SIG-M5 treated with dmso at 0.1 percent for 504 hours (cell line): Measurements from ENCODE around the gene ADORA1.

Source experiments
- DNase-seq: peaks from one replicate; lab custom pipeline; 2025; ENCODE audit not compliant: unreplicated experiment; lab: John Stamatoyannopoulos, UW

The ADORA1 gene

GRCh38 chr1:203127666-203128430 is at the start of gene ADORA1:
Gene ADORA1, plus strand, starts transcription at chr1:203127726. Its CDS starts 1,116 bp downstream, at chr1:203128842.
- no peak for DNase-seq

- no peak for DNase-seq
Observed at GRCh38 chr1:203077956-203078355, 49.6 kb upstream of the ADORA1 start.

GRCh38 chr1:203078478-203078877 is 49.0 kb upstream of the ADORA1 start:
- no peak for DNase-seq

DNA sequence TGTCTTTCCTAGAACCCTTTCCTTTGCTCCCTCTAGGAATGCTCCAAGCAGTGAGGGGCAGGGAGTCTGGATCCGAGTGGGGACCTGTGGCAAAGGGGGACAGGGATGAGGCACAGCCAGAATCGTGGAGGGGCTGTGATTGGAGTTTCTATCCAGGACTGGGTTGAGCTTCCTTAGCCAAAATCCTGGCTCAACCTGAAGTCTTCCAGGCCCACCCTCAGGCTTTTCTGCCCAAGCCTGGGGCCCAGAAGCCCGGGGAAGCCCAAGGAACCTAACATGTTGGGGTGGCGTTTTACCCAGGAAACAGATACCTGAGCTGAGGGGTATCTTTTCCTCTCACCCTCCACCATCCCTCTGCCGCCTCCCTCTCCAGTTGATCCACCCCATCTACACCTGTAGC is 47.1 kb upstream of the ADORA1 start:
- no peak for DNase-seq

GRCh38 chr1:203081465-203082230 is 45.9 kb upstream of the ADORA1 start:
- DNase-seq = no peak

DNA sequence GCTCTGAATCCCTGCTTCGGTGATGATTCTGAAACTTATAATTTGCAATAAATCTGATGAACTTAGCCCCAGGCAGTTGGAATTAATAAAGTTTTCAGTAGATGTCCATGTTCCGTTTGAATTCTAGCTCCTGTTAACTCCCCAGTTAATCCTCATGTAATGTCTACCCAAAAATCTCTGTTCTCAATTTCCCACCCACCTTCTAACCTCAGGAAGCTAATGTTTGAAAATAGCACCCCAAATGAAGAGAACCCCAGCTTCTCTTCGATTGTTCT is 45.4 kb upstream of the ADORA1 start:
- DNase-seq = no peak

DNA sequence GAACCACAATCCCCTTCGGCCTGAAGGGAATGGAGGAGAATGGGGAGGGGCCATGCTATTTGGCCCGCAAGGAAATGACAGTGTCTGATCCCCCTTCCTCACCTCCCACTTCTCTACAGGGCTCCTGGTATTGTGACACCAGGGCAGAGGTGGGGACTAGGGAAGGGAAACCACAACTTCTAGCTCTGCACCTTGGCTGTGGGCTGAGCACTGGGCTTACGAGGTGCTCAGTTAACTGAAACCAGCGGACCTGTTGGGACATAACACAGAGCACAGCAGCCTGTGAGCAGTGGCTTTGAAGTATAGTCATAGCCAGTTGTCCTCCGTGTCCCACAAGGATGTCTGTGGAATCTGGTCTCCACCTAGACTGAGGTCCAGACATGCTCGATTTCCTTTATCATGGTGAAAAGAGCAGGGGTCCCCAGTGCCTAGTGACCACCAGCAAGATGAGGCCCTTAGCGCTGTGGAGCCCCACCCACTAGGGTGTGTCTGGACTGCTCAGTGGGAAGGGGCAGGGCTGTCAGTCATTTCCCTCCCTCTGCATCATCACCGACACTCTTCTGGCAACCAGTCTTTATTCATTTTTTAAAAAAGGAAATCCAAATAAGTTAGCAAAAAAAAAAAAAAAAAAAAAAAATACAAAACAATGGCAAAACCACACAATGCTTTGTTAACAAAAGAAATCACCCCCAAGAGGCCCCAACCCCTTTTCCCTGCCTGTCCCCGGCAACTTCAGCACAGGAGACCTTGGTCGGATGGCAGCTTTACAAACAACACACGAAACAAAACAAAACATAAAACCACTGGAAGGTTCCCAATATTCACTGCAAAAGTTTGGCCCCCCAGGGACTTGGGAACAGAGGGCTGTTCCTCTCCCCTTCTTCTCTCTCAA is 44.7 kb upstream of the ADORA1 start:
- DNase-seq = peak; percentile 90

- DNase-seq = no peak
Observed at GRCh38 chr1:203083463-203083921, 44.0 kb upstream of the ADORA1 start.

DNA sequence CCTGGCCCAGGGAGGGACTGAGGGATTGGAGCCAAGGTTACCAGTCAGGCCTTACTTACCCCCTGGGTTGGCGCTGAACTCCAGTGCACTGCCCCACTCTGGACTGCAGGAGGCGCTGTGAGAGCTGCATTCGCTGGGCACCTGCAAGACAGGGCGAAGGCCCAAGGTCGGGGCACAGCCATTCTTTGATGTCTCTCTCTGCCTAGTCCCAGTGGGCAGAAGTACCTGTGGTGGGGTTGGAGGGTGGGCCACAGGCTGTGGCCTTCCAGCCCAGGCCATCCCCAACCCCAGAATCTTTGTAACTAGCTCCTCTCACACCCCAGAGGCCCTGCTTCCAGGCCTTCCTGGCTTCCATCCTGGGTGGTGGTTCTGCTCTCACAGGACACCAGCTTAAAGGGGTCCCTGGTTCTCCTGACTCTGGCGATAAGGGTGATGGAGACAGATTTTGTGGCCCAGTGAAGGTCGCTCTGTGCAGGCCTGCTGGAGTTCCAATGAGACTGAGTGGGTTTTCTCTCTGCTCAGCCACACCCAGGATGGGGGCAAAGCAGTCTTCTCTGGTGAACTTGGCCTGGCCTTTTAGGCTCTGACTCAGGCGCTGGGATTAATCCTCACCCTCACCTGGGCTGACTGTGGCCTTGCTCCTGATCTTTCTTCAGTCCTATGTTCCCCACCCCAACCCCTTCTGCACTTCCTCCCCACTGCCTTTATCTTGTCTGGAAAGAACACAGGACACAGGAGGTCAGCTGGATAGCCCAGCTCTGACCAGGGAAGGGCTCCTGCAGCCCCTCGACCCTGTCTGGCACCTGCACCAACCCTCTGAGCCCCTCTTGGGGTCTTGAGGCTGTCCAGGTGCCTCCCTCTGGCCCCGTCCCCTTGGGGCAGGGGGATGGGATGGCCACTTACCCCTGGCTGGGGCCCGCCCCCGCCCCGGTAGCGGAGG is 42.7 kb upstream of the ADORA1 start:
- DNase-seq = no peak

DNA sequence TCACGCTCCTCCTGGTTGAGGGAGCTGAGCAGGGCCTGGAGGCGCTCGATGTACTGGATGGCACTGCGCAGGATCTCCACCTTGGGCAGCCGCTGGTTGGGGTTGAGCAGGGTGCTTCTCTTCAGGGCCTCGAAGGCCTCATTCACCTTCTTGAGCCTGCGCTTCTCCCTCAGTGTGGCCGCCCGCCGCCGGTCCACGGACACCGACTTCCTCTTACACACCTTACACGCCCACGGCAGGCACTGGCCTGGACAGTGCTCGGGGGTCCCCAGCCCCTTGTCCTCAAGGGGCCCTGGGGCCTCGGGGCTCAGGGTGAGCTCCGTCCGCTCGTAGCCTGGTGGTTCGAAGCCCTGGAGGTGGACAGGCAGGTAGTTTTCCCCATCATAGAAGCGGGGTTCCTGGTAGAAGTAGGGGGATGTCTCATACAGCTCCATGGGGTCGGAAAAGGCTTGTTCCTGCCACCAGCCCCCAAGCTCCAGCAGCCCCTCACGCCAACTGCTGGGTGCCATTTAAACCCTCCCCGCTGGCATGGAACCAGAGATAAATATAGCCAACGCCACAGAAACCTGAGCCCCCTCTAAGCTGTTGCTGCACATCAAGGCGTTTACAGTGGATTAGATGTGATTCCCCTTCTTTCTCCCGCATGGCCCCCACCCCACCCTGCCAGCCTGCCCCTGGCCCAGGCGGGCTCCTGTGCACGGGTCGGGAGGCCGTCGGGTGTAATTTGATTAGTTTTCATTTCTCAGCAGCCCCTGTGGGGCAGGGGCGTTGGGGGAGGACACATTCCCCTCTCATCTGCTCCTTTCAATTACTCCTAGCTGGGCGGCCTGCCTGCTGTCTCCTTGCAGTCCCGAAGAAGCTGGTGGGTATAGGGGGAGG is 41.8 kb upstream of the ADORA1 start, which contains the start of gene MYOG:
Gene MYOG, minus strand, starts transcription at position 485 of the 879 bp plus-strand sequence. Its CDS starts 51 bp downstream, at position 434.
- DNase-seq = no peak

DNA sequence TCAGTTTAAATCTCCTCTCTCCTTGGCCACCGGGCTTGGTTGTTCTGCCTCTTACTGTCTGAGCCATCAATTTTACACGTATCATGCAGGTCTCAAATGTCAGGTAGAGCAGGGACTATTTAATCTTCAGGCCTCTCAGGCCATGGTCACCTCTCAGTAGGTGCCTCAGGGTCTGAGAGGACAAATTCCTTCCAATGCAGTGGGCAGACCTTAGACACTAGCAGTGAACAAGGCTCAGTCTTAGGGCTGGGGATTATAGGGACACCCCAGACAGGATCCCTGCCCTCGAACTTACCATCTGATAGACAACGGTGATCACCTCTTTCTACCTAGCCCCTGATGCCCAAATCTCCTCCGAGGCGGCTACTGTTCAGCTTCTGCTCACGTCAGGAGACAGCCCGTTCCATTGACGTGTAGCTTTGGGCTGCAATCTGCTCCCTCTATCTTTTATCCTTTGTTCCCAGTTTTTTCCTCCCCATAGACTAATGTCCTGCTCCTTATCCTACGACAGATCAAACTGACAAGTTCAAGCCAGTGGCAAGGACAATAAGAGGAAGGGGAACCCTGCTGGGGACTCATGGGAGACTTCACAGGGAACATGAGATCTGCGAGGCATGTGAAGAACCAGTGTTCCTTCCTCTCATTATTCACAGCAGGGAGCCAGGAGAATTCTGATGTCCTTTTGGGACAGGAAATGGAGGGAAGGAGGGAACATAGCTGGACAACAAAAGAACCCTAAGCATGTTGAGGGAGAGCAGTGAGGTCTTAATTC is 40.3 kb upstream of the ADORA1 start:
- no peak for DNase-seq

DNA sequence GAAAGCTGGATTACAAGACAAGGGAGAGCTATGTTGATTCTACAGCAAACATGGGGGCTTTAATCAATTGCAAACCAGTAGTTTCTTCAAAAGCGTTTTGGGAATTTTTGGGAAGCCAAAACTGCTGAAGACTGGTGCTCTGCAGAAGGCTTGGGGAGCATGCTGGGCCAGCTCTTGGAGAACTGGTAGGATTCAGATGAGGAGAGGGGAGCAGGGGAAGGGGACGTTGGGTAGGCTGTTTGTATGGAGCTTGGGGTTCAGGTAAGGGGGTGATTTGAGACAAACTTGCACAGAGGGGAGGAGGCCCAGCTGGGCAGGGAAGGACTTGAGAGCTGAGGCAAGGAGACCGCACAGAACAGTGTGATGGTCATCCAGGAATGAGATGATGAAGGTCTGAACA is 39.1 kb upstream of the ADORA1 start:
- DNase-seq = no peak

DNA sequence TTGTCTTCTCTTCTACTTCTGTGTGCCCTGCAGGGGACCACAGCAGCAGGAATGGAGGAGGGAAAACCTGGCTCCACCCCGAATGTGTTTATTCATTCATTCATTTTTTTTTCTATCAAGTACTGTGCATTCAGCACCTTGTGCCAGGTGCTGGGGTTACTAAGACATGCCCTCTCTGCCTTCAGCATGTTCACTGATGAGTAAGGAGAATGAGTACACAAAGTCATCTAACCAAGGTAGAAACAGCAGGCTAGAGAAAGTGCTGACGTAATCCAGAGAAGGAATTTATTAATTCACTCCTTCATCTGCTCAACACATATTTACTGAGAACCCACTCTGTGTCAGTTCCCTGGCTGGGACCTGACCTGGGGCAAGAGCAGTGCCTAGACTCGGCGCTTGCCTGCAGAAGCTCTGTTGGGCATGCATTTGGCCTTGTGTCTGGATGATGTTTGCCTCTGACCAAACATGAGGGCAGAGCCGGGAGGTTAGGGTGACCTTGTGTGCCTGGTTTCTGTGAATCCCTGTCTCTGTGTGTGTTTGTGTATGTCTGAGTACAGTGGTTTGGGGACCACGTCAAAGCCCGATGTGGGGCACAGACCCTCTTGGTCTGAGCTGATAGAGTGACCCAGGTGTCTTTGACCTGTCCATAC is 38.4 kb upstream of the ADORA1 start:
- no peak for DNase-seq

DNA sequence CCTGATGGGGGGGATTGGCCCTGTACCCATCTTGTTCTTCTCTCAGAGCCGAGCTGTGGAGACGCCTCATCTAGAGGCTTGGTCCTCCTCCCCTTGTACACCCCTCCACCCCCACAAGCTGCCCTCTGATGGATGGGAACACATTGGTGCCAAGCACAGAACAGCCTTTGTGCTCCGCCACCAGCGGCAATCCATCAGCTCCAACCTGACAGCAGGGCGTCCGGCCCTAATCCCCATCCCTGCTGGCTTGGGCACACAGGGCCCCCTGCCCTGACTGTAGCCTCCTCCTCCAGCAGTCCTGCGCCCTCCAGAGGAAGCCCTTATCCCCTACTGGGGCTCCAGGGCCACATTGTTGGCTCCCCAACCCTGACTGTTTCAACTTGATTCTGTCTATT is 37.9 kb upstream of the ADORA1 start:
- DNase-seq = no peak

DNA sequence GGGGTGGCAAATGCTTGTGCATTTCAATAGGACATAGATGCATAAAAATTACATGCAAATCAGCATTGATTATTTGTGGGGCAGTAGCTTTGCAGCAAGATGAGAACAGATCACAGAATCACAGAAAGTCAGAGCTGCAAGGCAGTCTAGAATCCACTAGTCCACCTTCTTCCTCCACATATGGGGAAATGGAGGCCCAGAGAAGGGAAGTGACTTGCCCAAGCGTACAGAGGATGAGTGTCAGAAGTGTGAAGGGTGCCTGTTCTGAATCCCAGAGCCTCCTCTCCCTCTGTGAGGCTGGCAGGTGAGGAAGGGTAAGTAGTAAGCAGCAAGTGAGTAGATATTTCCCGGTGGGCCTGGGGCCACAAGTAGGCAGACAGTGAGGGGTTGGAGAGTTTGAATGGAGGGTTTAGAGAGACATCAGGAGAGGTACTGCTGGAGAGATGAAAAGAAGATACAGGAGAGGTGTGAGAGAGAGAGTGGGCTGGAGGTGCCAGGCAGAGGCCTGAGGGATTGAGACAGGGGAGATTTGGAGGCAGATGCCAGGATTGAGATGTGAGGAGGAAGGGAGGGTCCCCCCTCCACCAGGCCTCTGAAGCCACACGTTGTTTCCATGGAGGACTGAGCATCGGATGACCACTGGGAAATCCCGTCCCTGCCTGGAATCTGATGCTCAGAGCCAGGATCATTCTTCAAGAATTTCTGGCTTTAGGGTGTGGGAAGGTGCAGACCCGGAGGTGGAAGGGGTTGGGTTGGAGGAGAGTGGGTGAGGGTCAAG is 36.9 kb upstream of the ADORA1 start:
- no peak for DNase-seq

DNA sequence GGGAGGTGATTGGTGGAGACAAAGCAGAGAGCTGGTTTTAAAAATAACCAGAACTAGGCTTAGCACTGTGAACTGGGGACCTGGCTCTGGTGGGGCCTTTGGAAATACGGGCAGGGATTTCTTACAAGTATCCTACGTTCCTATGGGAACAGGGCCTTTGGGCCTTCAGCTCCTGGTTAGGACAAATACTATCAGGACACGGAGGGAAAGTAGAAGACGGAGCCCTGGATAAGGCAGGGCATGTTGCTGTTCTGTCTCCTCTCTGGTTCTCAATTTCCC is 36.4 kb upstream of the ADORA1 start:
- no peak for DNase-seq

DNA sequence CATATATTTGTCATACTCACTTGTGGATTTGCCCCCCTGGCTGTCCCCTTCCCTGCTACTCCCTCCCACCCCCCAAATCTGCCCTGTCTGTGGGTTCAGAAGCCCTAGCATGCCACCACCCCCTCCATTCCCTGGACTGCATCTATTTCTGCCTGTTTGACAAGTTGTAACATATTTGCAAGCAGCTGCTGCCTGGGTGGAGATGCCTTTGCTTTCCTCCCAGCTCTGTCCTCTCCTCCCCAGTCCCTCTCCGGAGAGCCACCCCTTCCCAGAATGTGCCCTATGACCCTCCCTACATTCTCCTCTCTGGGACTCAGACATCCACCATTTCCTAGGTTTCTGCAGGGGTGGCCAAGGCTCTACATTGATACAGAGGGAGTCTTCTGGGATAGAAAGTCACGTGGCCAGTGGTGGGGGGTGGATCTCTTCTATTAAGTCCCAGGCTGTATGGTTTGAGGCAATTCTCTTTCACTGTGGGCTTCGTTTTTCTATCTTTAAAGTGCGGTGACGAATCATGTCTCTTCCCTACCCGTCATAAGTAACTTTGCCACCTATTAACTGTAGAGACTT is 35.7 kb upstream of the ADORA1 start:
- DNase-seq = no peak
